Head of caudate nucleus (tissue), 42 donors: ENCODE data around the gene LCLAT1.
"Not testable (repeated sequence)": the region's sequence is repeated elsewhere in the genome, so short reads cannot be mapped to it uniquely, and the experiment has no call there.

ENCODE experiments used
- DNase-seq, 42 donors: peaks; one replicate each; pipeline versions ENCODE4 v3.0.0 to v3.0.0-alpha.2; 2020 to 2021; ENCODE audit warnings: mixed read lengths in 7 of 42
- intact Hi-C: fragments of 100-400 bp; cut with DNase I; formaldehyde crosslinking; loops from one replicate; pipeline ENCODE4 v1.15.0; 2022

LCLAT1 gene

DNA sequence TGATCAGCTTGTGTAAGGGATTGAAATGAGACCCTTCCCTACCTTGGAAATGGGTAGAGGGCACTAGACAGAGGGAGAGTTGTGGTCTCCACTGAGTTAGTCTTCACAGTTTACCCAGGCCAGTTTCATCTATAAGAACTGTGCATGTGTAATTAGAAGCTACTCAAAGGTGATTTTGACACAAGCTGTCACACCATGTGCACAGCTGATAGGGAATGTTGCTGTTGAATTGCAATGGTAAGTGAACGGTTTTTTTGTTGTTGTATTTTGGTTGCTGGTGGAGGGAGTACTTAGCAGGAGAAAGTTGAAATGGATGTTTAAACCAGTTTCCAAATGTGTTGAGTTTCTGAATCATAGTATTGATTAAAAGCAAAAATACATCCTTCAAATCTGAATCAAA is 168.9 kb downstream of the LCLAT1 start:
- DNase-seq: no peak
- intact Hi-C loops: no loop called here

- DNase-seq: no peak
- intact Hi-C loops: no loop called here
Measured at GRCh38 chr2:30620102-30620501, 173.1 kb downstream of the LCLAT1 start.

DNA sequence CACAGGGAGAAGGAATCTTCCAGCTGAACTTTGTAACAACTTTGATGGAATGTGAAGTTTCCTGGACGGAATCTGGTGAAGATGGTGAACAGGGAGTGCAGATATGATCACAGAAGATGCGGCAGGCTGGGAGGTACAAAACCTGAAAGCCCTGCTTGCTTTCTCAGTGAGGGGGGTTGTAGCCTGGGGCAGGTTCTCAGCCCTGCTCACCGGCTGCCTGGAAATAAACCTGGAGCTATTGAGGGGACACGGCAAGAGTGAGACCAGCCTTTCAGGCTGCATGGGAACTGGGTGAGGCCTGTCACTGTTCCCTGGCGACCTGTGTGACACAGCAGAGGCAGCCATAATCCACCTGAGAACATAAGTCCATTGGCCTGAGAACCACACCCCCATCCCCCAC is 174.8 kb downstream of the LCLAT1 start:
- DNase-seq: no peak
- intact Hi-C loops: no loop called here

DNA sequence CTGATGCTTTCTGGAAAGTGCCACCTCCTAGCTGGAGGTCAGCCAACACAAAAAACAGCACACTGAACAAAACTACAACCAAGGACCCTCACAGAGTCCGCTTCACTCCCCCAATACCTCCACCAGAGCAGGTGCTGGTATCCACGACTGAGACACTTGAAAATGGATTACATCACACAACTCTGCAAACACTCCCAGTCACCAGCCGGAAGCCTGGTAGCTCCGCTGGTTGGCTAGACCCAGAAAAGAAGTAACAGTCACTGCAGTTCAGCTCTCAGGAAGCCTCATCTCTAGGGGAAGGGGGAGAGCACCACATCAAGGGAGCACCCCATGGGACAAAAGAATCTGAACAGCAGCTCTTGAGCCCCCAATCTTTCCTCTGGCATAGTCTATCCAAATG is 175.4 kb downstream of the LCLAT1 start:
- no peak for DNase-seq
- intact Hi-C loops: no loop called here

DNA sequence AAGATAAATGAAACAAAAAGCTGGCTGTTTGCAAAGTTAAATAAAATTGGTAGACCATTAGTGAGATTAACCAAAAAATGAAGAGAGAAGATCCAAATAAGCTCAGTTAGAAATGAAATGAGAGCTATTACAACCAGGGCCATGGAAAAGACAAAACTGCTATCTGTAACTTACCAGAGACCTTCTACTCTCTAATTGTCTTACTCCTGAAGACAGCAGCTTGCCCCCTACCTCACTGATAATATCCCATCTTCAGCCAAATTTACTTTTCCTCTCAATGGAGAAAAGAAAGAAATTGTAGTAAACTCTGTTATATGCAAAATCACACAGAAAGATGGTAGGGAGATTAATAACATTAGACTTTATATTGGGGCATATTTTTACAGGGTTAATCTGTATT is 178.2 kb downstream of the LCLAT1 start:
- DNase-seq: no peak
- intact Hi-C loops: no loop called here

DNA sequence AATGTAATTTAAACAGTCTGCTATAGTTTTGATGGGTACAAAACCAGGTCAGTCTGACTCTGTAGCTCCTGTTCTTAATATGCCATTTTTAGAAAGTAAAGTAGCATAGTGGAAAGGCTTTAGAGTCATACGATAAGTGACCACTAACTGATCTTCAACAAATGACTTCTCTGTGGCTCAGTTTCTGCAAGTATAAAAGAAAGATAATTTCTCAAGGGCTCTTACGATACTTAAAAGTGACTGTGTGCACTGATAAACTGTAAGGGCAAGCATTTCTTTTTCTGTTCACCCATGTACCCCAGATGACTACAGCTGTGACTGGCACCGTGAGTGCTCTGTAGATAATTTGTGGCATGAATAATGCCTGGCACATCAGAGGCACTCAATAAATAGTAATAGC is 178.7 kb downstream of the LCLAT1 start:
- DNase-seq: no peak
- intact Hi-C loops: no loop called here

DNA sequence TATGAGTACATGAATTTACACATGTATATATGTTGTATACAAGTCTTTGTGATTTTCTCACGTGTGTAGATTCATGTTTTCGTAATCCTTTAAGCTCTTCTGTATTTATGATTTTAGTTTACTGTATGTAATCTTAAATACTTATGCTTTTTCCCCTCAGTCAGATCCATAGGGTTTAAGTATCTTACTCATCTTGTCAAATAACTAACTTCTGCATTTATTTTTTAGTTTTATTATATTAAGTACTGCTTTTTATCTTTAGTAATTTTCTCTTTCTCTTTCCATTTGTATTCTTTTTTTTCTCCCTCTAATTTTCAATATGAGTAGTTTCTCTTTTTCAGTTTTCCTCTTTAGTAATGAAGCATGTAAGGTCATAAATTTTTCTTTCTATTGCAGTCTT is 179.4 kb downstream of the LCLAT1 start:
- intact Hi-C loops: no loop called here
- no peak for DNase-seq

DNA sequence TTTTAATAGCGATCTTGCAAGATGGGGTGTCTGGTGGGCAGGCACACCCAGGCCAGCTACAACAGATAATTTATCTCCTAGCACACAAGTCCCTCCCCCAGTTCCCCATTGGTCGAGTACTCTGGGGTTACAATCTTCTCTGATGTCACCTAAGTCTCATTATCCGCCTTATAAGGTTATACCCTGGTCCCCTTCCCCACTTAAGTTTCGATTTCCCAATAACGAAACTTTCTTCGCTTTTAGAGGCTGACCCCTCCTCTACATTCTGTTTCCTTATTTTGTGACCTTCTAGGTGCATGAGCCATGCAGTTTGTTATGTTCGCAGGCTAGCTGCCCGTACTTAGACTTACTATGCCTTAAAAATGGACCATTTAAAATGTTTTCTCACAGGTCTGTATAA is 180.1 kb downstream of the LCLAT1 start:
- intact Hi-C loops: no loop called here

DNA sequence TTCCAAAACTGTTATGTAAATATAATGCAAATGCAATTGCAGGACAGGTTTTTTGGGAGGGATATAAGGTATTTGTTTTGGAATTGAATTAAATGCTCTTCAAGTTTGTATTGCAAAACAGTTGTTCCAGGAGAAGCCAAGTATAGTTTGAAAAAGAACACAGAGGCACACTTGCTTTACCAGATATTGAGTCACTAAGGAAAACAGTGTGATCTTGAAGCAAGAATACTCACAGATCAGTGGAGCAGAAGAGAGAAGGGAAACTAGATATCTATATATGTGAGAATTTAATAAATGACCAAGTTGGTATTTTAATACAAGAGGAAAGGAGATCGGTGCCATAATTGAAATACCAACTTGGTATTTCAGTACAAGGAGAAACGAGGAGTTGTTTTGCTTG is 181.3 kb downstream of the LCLAT1 start:
- intact Hi-C loops: no loop called here
- DNase-seq: no peak

More for the DNA sequence above, 180.1 kb downstream of the LCLAT1 start:
- no peak for DNase-seq

- no peak for DNase-seq
- intact Hi-C loops: no loop called here
Measured at GRCh38 chr2:30629866-30630265, 182.8 kb downstream of the LCLAT1 start.

DNA sequence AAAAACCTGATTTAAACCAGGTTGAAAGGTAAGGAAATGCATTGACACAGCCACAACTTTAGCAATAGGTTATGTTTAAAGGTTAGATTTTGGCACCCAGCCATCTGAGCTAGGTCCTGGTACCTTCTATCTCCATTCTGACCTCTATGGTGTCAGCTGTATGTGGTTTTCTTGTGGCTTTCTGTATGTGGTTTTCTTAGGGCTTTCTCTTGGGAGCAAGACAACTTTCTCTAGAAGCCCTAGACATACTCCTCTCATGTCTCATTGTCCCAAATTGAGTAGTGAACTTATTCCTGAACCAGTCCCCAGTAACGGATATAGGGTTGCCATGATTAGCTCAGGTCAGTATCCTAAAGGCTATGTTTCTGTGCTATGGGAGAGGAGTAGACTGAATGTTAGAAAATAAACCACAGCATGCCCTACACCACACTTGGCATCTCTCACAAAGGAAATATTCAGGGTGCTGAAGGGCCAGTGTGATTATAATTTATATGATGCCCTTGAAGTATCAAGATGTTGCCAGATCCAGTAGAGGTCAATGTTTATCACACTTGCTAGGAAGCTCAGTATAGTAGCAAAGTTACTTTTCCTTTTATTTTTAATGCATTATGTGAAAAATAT is 184.1 kb downstream of the LCLAT1 start:
- intact Hi-C loops: no loop called here
- DNase-seq: no peak

GRCh38 chr2:30633039-30633438 is 186.0 kb downstream of the LCLAT1 start:
- no peak for DNase-seq
- intact Hi-C loops: no loop called here

DNA sequence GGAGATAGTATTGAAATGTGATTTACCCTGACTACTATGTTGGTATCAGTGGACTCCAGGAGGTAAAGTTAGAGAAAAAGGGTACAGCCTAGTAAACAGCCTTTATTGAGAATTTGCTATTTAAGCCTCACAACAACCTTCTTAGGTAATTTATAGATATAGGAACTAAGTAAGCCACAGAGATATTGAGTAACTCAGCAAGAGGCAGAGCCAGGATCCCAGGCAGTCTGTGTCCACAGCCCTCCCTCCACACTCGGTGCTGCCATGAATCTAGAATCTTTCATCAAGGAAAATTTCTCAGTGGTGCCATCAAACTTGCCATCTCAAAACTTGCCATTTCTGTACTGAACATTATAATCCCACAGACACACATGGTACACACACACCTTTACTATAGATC is 189.3 kb downstream of the LCLAT1 start:
- intact Hi-C loops: no loop called here
- no peak for DNase-seq

DNA sequence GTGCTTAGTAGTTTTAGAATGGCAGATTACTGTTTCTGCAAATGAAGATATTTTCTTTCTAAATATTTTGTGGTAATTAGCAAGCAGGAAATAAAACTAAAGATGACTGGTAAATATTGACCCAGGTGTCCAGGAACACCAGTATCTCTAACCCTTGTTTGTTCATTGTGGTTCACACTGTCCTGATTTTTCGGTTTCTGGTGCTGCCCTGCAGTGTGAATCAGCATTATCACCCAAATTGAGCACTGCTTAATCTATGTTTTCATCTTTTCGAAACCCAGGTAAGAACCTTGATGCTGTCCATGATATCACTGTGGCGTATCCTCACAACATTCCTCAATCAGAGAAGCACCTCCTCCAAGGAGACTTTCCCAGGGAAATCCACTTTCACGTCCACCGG is 192.8 kb downstream of the LCLAT1 start:
- intact Hi-C loops: no loop called here
- no peak for DNase-seq

- intact Hi-C loops: no loop called here
- DNase-seq: no peak
Measured at GRCh38 chr2:30641765-30642345, 194.8 kb downstream of the LCLAT1 start.

- intact Hi-C loops, DNase-seq: not testable (repeated sequence)
Measured at GRCh38 chr2:30643013-30643412, 196.0 kb downstream of the LCLAT1 start.

GRCh38 chr2:30643674-30644073 is 196.6 kb downstream of the LCLAT1 start:
- DNase-seq: no peak
- intact Hi-C loops: no loop called here

DNA sequence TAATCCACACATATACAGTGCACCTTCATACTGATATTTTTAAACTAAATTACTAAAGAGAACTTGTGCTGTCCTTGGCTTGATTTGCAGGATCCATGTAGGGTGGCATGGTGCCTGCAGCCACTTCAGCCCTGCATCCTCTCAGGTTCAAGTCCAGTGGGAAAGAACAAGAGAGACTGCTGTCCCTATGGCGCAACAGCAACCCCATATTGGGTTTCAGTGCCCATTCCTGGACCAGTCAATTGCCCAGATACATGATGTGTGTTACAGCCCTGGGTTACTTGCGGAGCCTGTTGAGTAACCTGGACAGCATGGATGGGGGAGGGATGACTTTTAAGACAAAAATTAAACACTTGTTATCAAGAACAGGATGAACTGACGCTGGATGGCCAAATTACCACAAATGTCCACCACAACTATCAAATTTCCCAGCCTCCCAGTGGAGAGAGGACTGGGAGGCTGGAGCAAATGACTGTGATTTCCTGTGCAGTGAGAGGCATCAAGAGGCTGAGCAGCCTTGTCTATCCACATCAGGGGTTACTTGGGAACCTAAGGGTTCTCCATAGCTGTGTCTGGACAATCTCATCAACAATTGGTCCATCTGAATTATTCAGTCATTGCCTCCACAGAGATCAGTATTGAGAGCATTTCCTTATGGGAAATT is 198.2 kb downstream of the LCLAT1 start:
- no peak for DNase-seq
- intact Hi-C loops: no loop called here

- DNase-seq: no peak
- intact Hi-C loops: no loop called here
Measured at GRCh38 chr2:30645745-30646119, 198.7 kb downstream of the LCLAT1 start.

DNA sequence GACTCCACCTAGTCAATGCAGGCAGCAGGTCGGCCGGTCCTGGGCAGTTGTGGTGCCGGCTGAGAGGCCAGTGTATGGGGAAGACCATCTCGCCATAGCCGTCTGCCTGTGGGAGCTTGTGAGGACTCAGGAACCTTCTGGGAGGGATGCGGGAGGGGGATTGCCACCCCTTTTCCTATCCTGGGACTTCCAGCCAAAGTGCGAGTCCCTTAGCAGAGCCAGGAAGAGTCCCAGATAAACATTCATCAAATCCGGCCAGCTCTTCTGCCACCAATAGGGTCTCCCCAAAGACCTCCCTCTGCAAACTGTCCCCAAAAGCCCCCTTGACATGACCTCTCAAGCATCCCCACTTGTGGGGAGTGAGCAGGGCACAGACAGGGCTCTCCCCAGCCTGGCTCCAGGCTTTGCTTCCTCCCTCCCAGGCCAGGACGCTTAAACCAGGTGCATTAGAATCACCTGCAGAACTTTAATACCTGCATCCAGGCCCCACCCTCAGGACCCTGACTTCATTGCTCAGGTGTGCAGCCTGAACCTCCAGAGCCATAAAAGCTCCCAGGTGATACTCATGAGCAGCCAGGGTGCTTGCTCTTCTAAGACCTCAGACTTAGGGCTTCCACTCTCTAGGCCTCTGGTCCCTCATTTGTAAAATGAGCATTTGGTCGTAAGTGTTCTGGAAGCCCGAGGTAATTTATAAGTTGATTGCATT is 200.9 kb downstream of the LCLAT1 start:
- intact Hi-C loops: no loop called here
- no peak for DNase-seq
